GM23338 (cell line): Measurements from ENCODE around the gene GADL1. TPM values are rescaled to one million over a fixed set of nuclear protein-coding genes. Genes with fewer than 3 reads are reported as not detected.

Experiments
- ATAC-seq: fragments of 200-7000 bp; cut with Tn5 transposase; 3 replicates; pipeline ENCODE4 v1.9.1; 2020
- DNase-seq: peaks from one replicate; pipeline ENCODE4 v3.0.0-alpha.2; 2015; ENCODE audit warnings: low spot score
- H2AFZ ChIP-seq: fragments of 200-600 bp; sonication (generic); 2 replicates; pipeline ENCODE4 v1.8.0; 2016; ENCODE audit warnings: antibody characterized with exemption, mild to moderate bottlenecking, moderate library complexity
- H3F3A ChIP-seq: fragments of 200-600 bp; sonication (generic); replicated peaks from 2 replicates; pipeline ENCODE4 v1.8.0; 2017; ENCODE audit warnings: antibody characterized with exemption, mixed run types, low read depth
- H3K27ac ChIP-seq: fragments of 200-600 bp; sonication (generic); 2 replicates; pipeline ENCODE4 v1.6.1; 2016; ENCODE audit warnings: low read depth
- H3K27me3 ChIP-seq: fragments of 200-600 bp; sonication (generic); 2 replicates; pipeline ENCODE4 v1.8.0; 2016; ENCODE audit warnings: mild to moderate bottlenecking, mixed run types, moderate library complexity; ENCODE audit not compliant: insufficient read depth
- H3K36me3 ChIP-seq: fragments of 200-600 bp; sonication (generic); 2 replicates; pipeline ENCODE4 v1.8.0; 2016; ENCODE audit warnings: mild to moderate bottlenecking; ENCODE audit not compliant: insufficient read depth
- H3K4me1 ChIP-seq: fragments of 200-600 bp; sonication (generic); 2 replicates; pipeline ENCODE4 v1.8.0; 2016; ENCODE audit warnings: mild to moderate bottlenecking, moderate library complexity; ENCODE audit not compliant: insufficient read depth
- H3K4me2 ChIP-seq: fragments of 200-600 bp; sonication (generic); 2 replicates; pipeline ENCODE4 v1.7.1; 2017; ENCODE audit warnings: mixed run types
- H3K4me3 ChIP-seq: fragments of 200-600 bp; sonication (generic); 2 replicates; pipeline ENCODE4 v1.6.1; 2016; ENCODE audit warnings: mixed run types
- H3K79me2 ChIP-seq: fragments of 200-600 bp; sonication (generic); replicated peaks from 2 replicates; pipeline ENCODE4 v1.8.0; 2017; ENCODE audit warnings: mild to moderate bottlenecking; ENCODE audit not compliant: insufficient read depth
- H3K9me2 ChIP-seq: fragments of 200-600 bp; sonication (generic); 2 replicates; pipeline ENCODE4 v1.8.0; 2017; ENCODE audit not compliant: insufficient read depth
- H4K20me1 ChIP-seq: fragments of 200-600 bp; sonication (generic); replicated peaks from 2 replicates; pipeline ENCODE4 v1.8.0; 2017; ENCODE audit warnings: mild to moderate bottlenecking; ENCODE audit not compliant: insufficient read depth
- H3K27ac Mint-ChIP-seq: 2 replicates; pipeline ENCODE4 v1.8.0; 2020; ENCODE audit warnings: inconsistent platforms, mild to moderate bottlenecking, moderate library complexity, mixed read lengths
- H3K27me3 Mint-ChIP-seq: 3 replicates; pipeline ENCODE4 v1.8.0; 2022; ENCODE audit warnings: low read depth, mild to moderate bottlenecking, moderate library complexity, mixed read lengths, inconsistent platforms; ENCODE audit not compliant: insufficient read depth, poor library complexity
- H3K36me3 Mint-ChIP-seq: 3 replicates; pipeline ENCODE4 v1.8.0; 2021; ENCODE audit warnings: low read depth, mild to moderate bottlenecking, inconsistent platforms, moderate library complexity, mixed read lengths
- H3K4me1 Mint-ChIP-seq: 3 replicates; pipeline ENCODE4 v1.8.0; 2020; ENCODE audit warnings: mild to moderate bottlenecking, inconsistent platforms, mixed read lengths
- H3K4me3 Mint-ChIP-seq: 3 replicates; pipeline ENCODE4 v1.8.0; 2021; ENCODE audit warnings: moderate library complexity, mild to moderate bottlenecking, inconsistent platforms, mixed read lengths
- H3K9me3 Mint-ChIP-seq: 3 replicates; pipeline ENCODE4 v1.8.0; 2020; ENCODE audit warnings: moderate library complexity, mild to moderate bottlenecking, inconsistent platforms, mixed read lengths
- CREB1 ChIP-seq: fragments of 250-450 bp; sonication (Bioruptor Pico); IDR thresholded peaks from 2 replicates; pipeline ENCODE4 v1.5.0; 2020; ENCODE audit warnings: low read depth, mild to moderate bottlenecking, moderate library complexity
- ETS1 ChIP-seq: IDR thresholded peaks from 2 replicates; pipeline ENCODE4 v1.6.1; 2016; ENCODE audit warnings: antibody characterized with exemption
- EZH2 ChIP-seq: fragments of 200-600 bp; sonication (generic); IDR thresholded peaks from one replicate; pipeline ENCODE4 v1.8.0; 2017; ENCODE audit warnings: antibody characterized with exemption, mild to moderate bottlenecking, low read depth; ENCODE audit not compliant: unreplicated experiment
- EZH2phosphoT487 ChIP-seq: fragments of 200-600 bp; sonication (generic); IDR thresholded peaks from one replicate; pipeline ENCODE4 v1.8.1; 2018; ENCODE audit warnings: antibody characterized with exemption; ENCODE audit not compliant: unreplicated experiment
- JUNB ChIP-seq: IDR thresholded peaks from one replicate; pipeline ENCODE4 v1.6.1; 2016; ENCODE audit warnings: antibody characterized with exemption; ENCODE audit not compliant: unreplicated experiment
- NANOG ChIP-seq: IDR thresholded peaks from 2 replicates; pipeline ENCODE4 v1.6.1; 2016; ENCODE audit warnings: antibody characterized with exemption, borderline replicate concordance
- POLR2AphosphoS5 ChIP-seq: IDR thresholded peaks from 2 replicates; pipeline ENCODE4 v1.6.1; 2016; ENCODE audit warnings: antibody characterized with exemption, low read depth
- STAT1 ChIP-seq: IDR thresholded peaks from one replicate; pipeline ENCODE4 v1.6.1; 2016; ENCODE audit warnings: antibody characterized with exemption; ENCODE audit not compliant: unreplicated experiment
- ZNF114 ChIP-seq: fragments of 250-450 bp; sonication (Bioruptor Pico); IDR thresholded peaks from 2 replicates; pipeline ENCODE4 v1.5.0; 2020; ENCODE audit warnings: mild to moderate bottlenecking, moderate library complexity
- ZNF331 ChIP-seq: fragments of 250-450 bp; sonication (Bioruptor Pico); IDR thresholded peaks from 2 replicates; pipeline ENCODE4 v1.5.0; 2020; ENCODE audit warnings: low read depth, mild to moderate bottlenecking, moderate library complexity
- polyA plus RNA-seq: library from polyadenylated mRNA; unstranded; fragments of >200 nt; fragmentation: Nextera tagmentation; extraction: Ambion mirVana; gene quantifications from 2 replicates; pipeline ENCODE4 v1.2.1, GENCODE V29; 2016
- total RNA-seq: library from RNA; depleted of rRNA; stranded (reverse); fragments of >200 nt; shearing (Covaris generic); gene quantifications from 2 replicates; pipeline ENCODE4 v1.2.3, GENCODE V29; 2014
- TF ChIP-seq, protein P1 (sequence below): fragments of 250-450 bp; sonication (Bioruptor Pico); IDR thresholded peaks from 2 replicates; pipeline ENCODE4 v1.5.0; 2020; ENCODE audit warnings: mild to moderate bottlenecking, moderate library complexity
- TF ChIP-seq, protein P2 (sequence below), 2 experiments: fragments of 200-600 bp in 1 of 2; sonication (generic) in 1 of 2; conservative IDR thresholded peaks; 2 replicates each; pipeline versions ENCODE4 v1.5.1 to v1.6.1; 2016 to 2017; ENCODE audit warnings: antibody characterized with exemption in 2 of 2, low read depth in 2 of 2, mild to moderate bottlenecking in 2 of 2, moderate library complexity in 1 of 2
- TF ChIP-seq, protein P3 (sequence below): IDR thresholded peaks from one replicate; pipeline ENCODE4 v1.6.1; 2018; ENCODE audit warnings: antibody characterized with exemption; ENCODE audit not compliant: unreplicated experiment

Gene GADL1
- total and polyA plus RNA-seq, 2 experiments from 2014 or later = 0.35 to 0.50 TPM

GRCh38 chr3:30941342-30941741, 46.9 kb upstream of the GADL1 start:
- no peaks in the 10 kb centered on the region for H3K79me2 ChIP-seq
- no peak for DNase-seq
- TF ChIP-seq, protein P1, sequence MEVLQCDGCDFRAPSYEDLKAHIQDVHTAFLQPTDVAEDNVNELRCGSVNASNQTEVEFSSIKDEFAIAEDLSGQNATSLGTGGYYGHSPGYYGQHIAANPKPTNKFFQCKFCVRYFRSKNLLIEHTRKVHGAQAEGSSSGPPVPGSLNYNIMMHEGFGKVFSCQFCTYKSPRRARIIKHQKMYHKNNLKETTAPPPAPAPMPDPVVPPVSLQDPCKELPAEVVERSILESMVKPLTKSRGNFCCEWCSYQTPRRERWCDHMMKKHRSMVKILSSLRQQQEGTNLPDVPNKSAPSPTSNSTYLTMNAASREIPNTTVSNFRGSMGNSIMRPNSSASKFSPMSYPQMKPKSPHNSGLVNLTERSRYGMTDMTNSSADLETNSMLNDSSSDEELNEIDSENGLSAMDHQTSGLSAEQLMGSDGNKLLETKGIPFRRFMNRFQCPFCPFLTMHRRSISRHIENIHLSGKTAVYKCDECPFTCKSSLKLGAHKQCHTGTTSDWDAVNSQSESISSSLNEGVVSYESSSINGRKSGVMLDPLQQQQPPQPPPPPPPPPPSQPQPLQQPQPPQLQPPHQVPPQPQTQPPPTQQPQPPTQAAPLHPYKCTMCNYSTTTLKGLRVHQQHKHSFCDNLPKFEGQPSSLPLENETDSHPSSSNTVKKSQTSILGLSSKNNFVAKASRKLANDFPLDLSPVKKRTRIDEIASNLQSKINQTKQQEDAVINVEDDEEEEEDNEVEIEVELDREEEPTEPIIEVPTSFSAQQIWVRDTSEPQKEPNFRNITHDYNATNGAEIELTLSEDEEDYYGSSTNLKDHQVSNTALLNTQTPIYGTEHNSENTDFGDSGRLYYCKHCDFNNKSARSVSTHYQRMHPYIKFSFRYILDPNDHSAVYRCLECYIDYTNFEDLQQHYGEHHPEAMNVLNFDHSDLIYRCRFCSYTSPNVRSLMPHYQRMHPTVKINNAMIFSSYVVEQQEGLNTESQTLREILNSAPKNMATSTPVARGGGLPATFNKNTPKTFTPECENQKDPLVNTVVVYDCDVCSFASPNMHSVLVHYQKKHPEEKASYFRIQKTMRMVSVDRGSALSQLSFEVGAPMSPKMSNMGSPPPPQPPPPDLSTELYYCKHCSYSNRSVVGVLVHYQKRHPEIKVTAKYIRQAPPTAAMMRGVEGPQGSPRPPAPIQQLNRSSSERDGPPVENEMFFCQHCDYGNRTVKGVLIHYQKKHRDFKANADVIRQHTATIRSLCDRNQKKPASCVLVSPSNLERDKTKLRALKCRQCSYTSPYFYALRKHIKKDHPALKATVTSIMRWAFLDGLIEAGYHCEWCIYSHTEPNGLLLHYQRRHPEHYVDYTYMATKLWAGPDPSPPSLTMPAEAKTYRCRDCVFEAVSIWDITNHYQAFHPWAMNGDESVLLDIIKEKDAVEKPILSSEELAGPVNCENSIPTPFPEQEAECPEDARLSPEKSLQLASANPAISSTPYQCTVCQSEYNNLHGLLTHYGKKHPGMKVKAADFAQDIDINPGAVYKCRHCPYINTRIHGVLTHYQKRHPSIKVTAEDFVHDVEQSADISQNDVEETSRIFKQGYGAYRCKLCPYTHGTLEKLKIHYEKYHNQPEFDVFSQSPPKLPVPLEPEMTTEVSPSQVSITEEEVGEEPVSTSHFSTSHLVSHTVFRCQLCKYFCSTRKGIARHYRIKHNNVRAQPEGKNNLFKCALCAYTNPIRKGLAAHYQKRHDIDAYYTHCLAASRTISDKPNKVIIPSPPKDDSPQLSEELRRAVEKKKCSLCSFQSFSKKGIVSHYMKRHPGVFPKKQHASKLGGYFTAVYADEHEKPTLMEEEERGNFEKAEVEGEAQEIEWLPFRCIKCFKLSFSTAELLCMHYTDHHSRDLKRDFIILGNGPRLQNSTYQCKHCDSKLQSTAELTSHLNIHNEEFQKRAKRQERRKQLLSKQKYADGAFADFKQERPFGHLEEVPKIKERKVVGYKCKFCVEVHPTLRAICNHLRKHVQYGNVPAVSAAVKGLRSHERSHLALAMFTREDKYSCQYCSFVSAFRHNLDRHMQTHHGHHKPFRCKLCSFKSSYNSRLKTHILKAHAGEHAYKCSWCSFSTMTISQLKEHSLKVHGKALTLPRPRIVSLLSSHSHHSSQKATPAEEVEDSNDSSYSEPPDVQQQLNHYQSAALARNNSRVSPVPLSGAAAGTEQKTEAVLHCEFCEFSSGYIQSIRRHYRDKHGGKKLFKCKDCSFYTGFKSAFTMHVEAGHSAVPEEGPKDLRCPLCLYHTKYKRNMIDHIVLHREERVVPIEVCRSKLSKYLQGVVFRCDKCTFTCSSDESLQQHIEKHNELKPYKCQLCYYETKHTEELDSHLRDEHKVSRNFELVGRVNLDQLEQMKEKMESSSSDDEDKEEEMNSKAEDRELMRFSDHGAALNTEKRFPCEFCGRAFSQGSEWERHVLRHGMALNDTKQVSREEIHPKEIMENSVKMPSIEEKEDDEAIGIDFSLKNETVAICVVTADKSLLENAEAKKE (CRISPR knock-in tag) = no peak
- TF ChIP-seq, protein P2, sequence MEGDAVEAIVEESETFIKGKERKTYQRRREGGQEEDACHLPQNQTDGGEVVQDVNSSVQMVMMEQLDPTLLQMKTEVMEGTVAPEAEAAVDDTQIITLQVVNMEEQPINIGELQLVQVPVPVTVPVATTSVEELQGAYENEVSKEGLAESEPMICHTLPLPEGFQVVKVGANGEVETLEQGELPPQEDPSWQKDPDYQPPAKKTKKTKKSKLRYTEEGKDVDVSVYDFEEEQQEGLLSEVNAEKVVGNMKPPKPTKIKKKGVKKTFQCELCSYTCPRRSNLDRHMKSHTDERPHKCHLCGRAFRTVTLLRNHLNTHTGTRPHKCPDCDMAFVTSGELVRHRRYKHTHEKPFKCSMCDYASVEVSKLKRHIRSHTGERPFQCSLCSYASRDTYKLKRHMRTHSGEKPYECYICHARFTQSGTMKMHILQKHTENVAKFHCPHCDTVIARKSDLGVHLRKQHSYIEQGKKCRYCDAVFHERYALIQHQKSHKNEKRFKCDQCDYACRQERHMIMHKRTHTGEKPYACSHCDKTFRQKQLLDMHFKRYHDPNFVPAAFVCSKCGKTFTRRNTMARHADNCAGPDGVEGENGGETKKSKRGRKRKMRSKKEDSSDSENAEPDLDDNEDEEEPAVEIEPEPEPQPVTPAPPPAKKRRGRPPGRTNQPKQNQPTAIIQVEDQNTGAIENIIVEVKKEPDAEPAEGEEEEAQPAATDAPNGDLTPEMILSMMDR (conservative IDR thresholded peaks at IDR 0.05; ENCODE audit: low read depth in 2 of 2) = no peak
- TF ChIP-seq CREB1 (CRISPR knock-in tag) = no peak
- TF ChIP-seq EZH2phosphoT487 = no peak
- TF ChIP-seq ZNF331 = no peak
- no peak for TF ChIP-seq ZNF114
- no peak for TF ChIP-seq POLR2AphosphoS5
- no peak for TF ChIP-seq ETS1
- no peak for TF ChIP-seq STAT1
- TF ChIP-seq JUNB = no peak
- no peak for TF ChIP-seq NANOG
- TF ChIP-seq EZH2 = no peak
- TF ChIP-seq, protein P3, sequence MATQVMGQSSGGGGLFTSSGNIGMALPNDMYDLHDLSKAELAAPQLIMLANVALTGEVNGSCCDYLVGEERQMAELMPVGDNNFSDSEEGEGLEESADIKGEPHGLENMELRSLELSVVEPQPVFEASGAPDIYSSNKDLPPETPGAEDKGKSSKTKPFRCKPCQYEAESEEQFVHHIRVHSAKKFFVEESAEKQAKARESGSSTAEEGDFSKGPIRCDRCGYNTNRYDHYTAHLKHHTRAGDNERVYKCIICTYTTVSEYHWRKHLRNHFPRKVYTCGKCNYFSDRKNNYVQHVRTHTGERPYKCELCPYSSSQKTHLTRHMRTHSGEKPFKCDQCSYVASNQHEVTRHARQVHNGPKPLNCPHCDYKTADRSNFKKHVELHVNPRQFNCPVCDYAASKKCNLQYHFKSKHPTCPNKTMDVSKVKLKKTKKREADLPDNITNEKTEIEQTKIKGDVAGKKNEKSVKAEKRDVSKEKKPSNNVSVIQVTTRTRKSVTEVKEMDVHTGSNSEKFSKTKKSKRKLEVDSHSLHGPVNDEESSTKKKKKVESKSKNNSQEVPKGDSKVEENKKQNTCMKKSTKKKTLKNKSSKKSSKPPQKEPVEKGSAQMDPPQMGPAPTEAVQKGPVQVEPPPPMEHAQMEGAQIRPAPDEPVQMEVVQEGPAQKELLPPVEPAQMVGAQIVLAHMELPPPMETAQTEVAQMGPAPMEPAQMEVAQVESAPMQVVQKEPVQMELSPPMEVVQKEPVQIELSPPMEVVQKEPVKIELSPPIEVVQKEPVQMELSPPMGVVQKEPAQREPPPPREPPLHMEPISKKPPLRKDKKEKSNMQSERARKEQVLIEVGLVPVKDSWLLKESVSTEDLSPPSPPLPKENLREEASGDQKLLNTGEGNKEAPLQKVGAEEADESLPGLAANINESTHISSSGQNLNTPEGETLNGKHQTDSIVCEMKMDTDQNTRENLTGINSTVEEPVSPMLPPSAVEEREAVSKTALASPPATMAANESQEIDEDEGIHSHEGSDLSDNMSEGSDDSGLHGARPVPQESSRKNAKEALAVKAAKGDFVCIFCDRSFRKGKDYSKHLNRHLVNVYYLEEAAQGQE = no peak

More at GRCh38 chr3:30941342-30941741, 46.9 kb upstream of the GADL1 start:
- Histone ChIP-seq H3K4me1 (no peaks in the 10 kb centered on the region), H3K27me3 (no peaks in the 10 kb centered on the region), H4K20me1 (no peaks in the 10 kb centered on the region), H3F3A (no peaks in the 10 kb centered on the region), H3K4me2 (no peak overlapping the region), H2AFZ (no peak overlapping the region), H3K4me3 (no peak overlapping the region), H3K9me2 (0 out of 2 replicates have a peak, but pooled peaks cover 10% of the 10 kb centered on the region), H3K27ac (no peak overlapping the region), H3K36me3 (no peaks in the 10 kb centered on the region)
- ATAC-seq = no peak
- no peak overlapping the region for H3K27ac Mint-ChIP-seq
- H3K4me3 Mint-ChIP-seq = no peak overlapping the region
- H3K36me3 Mint-ChIP-seq = no peaks in the 10 kb centered on the region
- no peaks in the 10 kb centered on the region for H3K4me1 Mint-ChIP-seq
- H3K9me3 Mint-ChIP-seq = peaks cover 4% of the 10 kb centered on the region; the same call in 2 of the 3 replicates
- H3K27me3 Mint-ChIP-seq = no peaks in the 10 kb centered on the region
